ENCODE measurements around the gene DGKI.

Gene DGKI

DNA sequence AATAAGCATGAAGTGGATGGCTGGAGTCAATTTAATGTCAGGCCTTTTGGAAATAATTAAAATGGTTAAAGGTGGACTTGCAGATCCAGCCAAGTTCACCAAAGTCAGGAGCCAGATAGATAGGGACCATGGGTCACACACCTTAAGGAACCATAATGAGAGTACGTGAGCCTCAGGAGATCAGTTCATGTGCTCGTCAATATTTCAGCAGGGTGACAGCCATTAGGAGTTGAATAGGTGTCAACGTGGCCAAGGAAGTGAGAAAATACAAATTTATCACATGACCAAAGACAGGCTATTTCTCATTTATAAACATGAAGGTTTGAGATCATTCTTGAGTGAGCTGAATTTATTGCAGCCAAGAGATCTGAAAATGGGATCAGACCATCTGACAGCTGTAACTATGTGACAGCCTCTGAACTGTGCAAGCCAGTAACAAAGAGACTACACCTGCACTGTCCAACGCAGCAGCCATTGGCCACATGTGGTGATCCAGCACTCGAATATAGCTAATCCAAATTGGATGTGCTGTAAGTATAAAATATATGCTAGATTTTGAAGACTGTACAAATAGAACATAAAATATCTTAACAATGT, 253.6 kb downstream of the DGKI start:
- Histone ChIP-seq H3K4me3 (ENCODE audit: low read depth in 1 of 2, low read length in 1 of 2) (no peak overlapping the region), H3K27me3 (peaks cover 3% of the 10 kb centered on the region), H3K4me1 (ENCODE audit: control insufficient read depth in 1 of 2, insufficient read depth in 1 of 2, low read depth in 1 of 2, low read length in 1 of 2) (no peaks in the 10 kb centered on the region), H3K27ac (no peak overlapping the region), H3K36me3 (no peaks in the 10 kb centered on the region), H3K9me3 (no peaks in the 10 kb centered on the region)
- TF ChIP-seq, protein P1, sequence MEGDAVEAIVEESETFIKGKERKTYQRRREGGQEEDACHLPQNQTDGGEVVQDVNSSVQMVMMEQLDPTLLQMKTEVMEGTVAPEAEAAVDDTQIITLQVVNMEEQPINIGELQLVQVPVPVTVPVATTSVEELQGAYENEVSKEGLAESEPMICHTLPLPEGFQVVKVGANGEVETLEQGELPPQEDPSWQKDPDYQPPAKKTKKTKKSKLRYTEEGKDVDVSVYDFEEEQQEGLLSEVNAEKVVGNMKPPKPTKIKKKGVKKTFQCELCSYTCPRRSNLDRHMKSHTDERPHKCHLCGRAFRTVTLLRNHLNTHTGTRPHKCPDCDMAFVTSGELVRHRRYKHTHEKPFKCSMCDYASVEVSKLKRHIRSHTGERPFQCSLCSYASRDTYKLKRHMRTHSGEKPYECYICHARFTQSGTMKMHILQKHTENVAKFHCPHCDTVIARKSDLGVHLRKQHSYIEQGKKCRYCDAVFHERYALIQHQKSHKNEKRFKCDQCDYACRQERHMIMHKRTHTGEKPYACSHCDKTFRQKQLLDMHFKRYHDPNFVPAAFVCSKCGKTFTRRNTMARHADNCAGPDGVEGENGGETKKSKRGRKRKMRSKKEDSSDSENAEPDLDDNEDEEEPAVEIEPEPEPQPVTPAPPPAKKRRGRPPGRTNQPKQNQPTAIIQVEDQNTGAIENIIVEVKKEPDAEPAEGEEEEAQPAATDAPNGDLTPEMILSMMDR (IDR thresholded peaks at IDR 0.05): no peak

DNA sequence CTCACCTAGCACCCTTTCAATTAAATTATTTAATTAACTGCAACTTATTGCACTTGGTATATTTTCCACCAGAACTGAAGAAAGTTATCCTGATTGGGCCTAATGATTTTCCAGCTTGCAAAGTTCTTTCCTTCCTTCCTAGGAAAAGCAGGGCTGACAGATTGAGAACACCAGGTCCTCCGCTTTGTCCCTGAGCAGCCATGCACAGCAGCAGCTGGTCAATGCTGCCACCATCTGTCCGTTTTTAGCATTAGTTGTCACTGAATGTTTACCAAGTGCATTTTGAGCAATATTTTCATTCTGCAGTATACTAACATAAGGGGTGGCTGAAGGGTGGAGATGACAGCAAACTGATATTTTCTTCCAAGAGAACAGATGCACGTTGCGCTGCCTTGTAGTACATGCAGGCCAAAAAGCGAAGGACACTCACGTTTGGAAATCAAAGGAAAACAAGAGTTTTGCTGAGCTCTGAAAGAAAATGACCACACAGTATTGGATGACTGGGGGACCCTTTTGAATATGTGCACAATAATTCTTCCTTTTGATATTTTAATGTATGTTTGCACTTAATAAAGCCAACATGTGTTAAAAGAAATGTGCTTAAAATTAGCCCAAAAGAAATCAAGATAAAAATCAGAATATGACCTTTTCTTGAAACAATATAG, 254.4 kb downstream of the DGKI start:
- TF ChIP-seq, protein P1 (IDR thresholded peaks at IDR 0.05): no peak
- no peaks in the 10 kb centered on the region for H3K4me1 ChIP-seq (ENCODE audit: control insufficient read depth in 1 of 2, insufficient read depth in 1 of 2, low read depth in 1 of 2, low read length in 1 of 2)
- H3K4me3 ChIP-seq (ENCODE audit: low read depth in 1 of 2, low read length in 1 of 2): no peak overlapping the region
- no peak overlapping the region for H3K27ac ChIP-seq
- no peaks in the 10 kb centered on the region for H3K9me3 ChIP-seq
- no peaks in the 10 kb centered on the region for H3K36me3 ChIP-seq
- H3K27me3 ChIP-seq: no peaks in the 10 kb centered on the region

DNA sequence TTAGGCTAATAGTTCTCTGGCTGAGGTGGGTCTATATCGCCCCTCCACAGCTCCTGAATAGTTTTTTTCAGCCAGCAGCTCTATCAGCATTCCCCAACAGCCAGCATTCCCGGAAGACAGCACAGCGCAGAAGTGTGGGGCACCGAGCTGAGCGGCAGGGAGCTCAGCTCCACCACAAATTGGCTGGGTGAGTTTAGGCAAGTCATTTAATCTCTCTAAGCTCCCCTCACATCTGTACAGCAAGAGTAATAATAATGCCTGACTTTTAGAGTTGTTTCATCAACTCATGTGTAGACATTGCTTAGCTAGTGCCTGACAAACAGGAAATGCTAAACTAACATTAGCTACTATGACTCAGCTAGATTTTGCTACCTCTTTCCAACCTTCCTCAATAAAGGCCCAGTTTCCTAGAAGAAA, 255.3 kb downstream of the DGKI start:
- Histone ChIP-seq H3K4me1 (ENCODE audit: control insufficient read depth in 1 of 2, insufficient read depth in 1 of 2, low read depth in 1 of 2, low read length in 1 of 2) (no peaks in the 10 kb centered on the region), H3K36me3 (no peaks in the 10 kb centered on the region), H3K27ac (no peak overlapping the region), H3K9me3 (no peaks in the 10 kb centered on the region), H3K27me3 (no peaks in the 10 kb centered on the region), H3K4me3 (ENCODE audit: low read depth in 1 of 2, low read length in 1 of 2) (no peak overlapping the region)
- TF ChIP-seq, protein P1 (IDR thresholded peaks at IDR 0.05): no peak

DNA sequence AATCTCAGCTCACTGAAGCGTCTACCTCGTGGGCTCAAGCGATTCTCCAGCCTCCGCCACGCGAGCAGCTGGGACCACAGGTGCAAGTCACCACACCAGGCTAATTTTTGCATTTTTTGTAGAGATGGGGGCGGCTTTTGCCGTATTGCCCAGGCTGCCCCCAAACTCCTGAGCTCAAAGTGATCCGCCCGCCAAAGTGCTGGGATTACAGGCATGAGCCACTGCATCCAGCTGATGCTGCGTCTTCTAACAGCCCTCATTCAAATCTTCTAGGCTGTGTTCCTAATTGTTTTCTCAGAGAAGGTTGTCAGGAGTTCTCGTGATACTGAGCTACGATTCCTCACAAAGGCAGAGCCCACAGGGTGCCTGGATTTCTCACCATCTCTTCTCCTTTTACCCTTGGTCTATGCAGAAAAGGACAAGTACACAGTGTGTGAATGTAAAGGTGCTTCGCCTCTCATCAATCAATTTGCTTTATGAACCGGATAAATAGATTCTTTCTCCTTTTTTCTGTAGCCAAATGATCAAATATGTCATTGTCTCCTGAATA, 255.9 kb downstream of the DGKI start:
- no peaks in the 10 kb centered on the region for H3K36me3 ChIP-seq
- H3K4me3 ChIP-seq (ENCODE audit: low read depth in 1 of 2, low read length in 1 of 2): no peak overlapping the region
- no peak overlapping the region for H3K27ac ChIP-seq
- TF ChIP-seq, protein P1 (IDR thresholded peaks at IDR 0.05): no peak
- no peaks in the 10 kb centered on the region for H3K27me3 ChIP-seq
- no peaks in the 10 kb centered on the region for H3K9me3 ChIP-seq
- H3K4me1 ChIP-seq (ENCODE audit: control insufficient read depth in 1 of 2, insufficient read depth in 1 of 2, low read depth in 1 of 2, low read length in 1 of 2): no peaks in the 10 kb centered on the region

DNA sequence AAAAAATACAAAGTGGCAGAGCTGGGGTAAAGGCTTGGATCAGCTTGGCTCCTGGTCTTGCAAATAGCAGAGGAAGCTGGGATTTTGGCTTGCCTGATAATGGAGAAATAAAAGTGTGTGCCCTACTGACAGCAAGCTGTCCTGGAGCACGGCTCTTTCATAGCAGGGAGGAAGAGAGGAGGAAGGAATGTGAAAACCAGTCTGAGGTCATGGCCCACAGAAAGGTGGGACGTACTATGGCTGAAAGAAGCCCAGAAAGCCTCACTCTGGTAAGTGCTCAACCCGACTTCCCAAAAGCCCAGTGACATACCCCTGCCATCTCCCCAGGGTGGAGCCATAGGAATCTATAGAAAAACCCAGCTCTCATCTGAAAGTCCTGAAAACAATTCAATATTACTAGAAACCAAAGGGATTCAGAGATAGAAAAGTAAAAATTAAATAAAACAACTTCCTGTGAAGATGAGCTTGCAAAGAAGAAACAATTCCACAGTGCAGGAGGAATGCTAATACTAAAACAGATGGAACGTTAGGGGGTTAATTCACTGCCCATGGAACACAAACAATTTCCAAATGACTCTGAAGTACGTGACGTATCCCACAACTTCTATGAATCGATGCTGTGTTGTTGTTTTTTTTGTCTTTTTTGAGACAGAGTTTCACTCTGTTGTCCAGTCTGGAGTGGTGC, 256.6 kb downstream of the DGKI start:
- no peaks in the 10 kb centered on the region for H3K27me3 ChIP-seq
- no peaks in the 10 kb centered on the region for H3K36me3 ChIP-seq
- H3K4me3 ChIP-seq (ENCODE audit: low read depth in 1 of 2, low read length in 1 of 2): no peak overlapping the region
- H3K9me3 ChIP-seq: no peaks in the 10 kb centered on the region
- TF ChIP-seq, protein P1 (IDR thresholded peaks at IDR 0.05): no peak
- H3K4me1 ChIP-seq (ENCODE audit: control insufficient read depth in 1 of 2, insufficient read depth in 1 of 2, low read depth in 1 of 2, low read length in 1 of 2): no peaks in the 10 kb centered on the region
- H3K27ac ChIP-seq: no peak overlapping the region
